H9 (cell line): Measurements from ENCODE around the gene ADRB1. TPM values are rescaled to one million over a fixed set of nuclear protein-coding genes. Genes with fewer than 3 reads are reported as not detected.

Source experiments
- DNase-seq: peaks from one replicate; pipeline ENCODE4 v3.0.0-alpha.2; 2017
- H2AFZ ChIP-seq: one replicate; pipeline ENCODE4 v1.6.1; 2013; ENCODE audit warnings: mild to moderate bottlenecking, low read length, control low read depth, moderate library complexity
- H2AK5ac ChIP-seq: 2 replicates; pipeline ENCODE4 v1.6.1; 2013; ENCODE audit warnings: low read length, control low read depth, mixed read lengths; ENCODE audit not compliant: insufficient read length
- H2BK120ac ChIP-seq: one replicate; pipeline ENCODE4 v1.6.1; 2013; ENCODE audit warnings: low read depth, mild to moderate bottlenecking, low read length, control low read depth, inconsistent platforms; ENCODE audit not compliant: poor library complexity, severe bottlenecking
- H2BK12ac ChIP-seq: 2 replicates; pipeline ENCODE4 v1.6.1; 2013; ENCODE audit warnings: low read length, control low read depth, mixed read lengths, low read depth; ENCODE audit not compliant: insufficient read length
- H2BK15ac ChIP-seq: 2 replicates; pipeline ENCODE4 v1.6.1; 2013; ENCODE audit warnings: low read depth, low read length, control low read depth
- H2BK20ac ChIP-seq: one replicate; pipeline ENCODE4 v1.6.1; 2013; ENCODE audit warnings: low read depth, mild to moderate bottlenecking, low read length, control low read depth, inconsistent platforms; ENCODE audit not compliant: poor library complexity, severe bottlenecking
- H2BK5ac ChIP-seq: 2 replicates; pipeline ENCODE4 v1.6.1; 2013; ENCODE audit warnings: low read length, control low read depth, mixed read lengths; ENCODE audit not compliant: insufficient read length
- H3K14ac ChIP-seq: 2 replicates; pipeline ENCODE4 v1.6.1; 2013; ENCODE audit warnings: low read length, control low read depth; ENCODE audit not compliant: insufficient read depth
- H3K18ac ChIP-seq: 2 replicates; pipeline ENCODE4 v1.6.1; 2013; ENCODE audit warnings: low read depth, mild to moderate bottlenecking, mixed read lengths, low read length, control low read depth; ENCODE audit not compliant: insufficient read length
- H3K23ac ChIP-seq: 2 replicates; pipeline ENCODE4 v1.6.1; 2013; ENCODE audit warnings: low read length, control low read depth, mixed read lengths, low read depth; ENCODE audit not compliant: insufficient read length
- H3K23me2 ChIP-seq: 2 replicates; pipeline ENCODE4 v1.6.1; 2013; ENCODE audit warnings: low read depth, mild to moderate bottlenecking, mixed read lengths, low read length, control low read depth; ENCODE audit not compliant: insufficient read length, poor library complexity, severe bottlenecking
- H3K27ac ChIP-seq: 2 replicates; pipeline ENCODE4 v1.5.1; 2013; ENCODE audit warnings: low read length, control low read depth, mixed read lengths, low read depth; ENCODE audit not compliant: insufficient read length
- H3K27me3 ChIP-seq: 2 replicates; pipeline ENCODE4 v1.6.1; 2013; ENCODE audit warnings: low read length, control low read depth, inconsistent platforms; ENCODE audit not compliant: insufficient read depth
- H3K4ac ChIP-seq: 2 replicates; pipeline ENCODE4 v1.6.1; 2013; ENCODE audit warnings: low read depth, mild to moderate bottlenecking, control low read depth, inconsistent platforms, low read length, moderate library complexity
- H3K4me1 ChIP-seq: 2 replicates; pipeline ENCODE4 v1.6.1; 2013; ENCODE audit warnings: low read length, control low read depth, inconsistent platforms; ENCODE audit not compliant: insufficient read depth
- H3K4me2 ChIP-seq: 2 replicates; pipeline ENCODE4 v1.6.1; 2013; ENCODE audit warnings: low read length, control low read depth, mixed read lengths; ENCODE audit not compliant: insufficient read length, insufficient read depth
- H3K56ac ChIP-seq: 2 replicates; pipeline ENCODE4 v1.6.1; 2013; ENCODE audit warnings: low read depth, mild to moderate bottlenecking, mixed read lengths, low read length, control low read depth; ENCODE audit not compliant: insufficient read length
- H3K79me1 ChIP-seq: 2 replicates; pipeline ENCODE4 v1.6.1; 2013; ENCODE audit warnings: low read depth, mild to moderate bottlenecking, moderate library complexity, low read length, control low read depth, inconsistent platforms; ENCODE audit not compliant: insufficient read depth, poor library complexity, severe bottlenecking
- H3K79me2 ChIP-seq: 2 replicates; pipeline ENCODE4 v1.6.1; 2013; ENCODE audit warnings: low read length, control low read depth, inconsistent platforms; ENCODE audit not compliant: insufficient read depth
- H3K9ac ChIP-seq: 2 replicates; pipeline ENCODE4 v1.6.1; 2013; ENCODE audit warnings: low read length, control low read depth, mixed read lengths; ENCODE audit not compliant: insufficient read length; ENCODE audit errors: extremely low read depth
- H3K9me3 ChIP-seq: one replicate; pipeline ENCODE4 v1.6.1; 2013; ENCODE audit warnings: low read depth, low read length, inconsistent platforms; ENCODE audit not compliant: control insufficient read depth
- H3T11ph ChIP-seq: one replicate; pipeline ENCODE4 v1.6.1; 2013; ENCODE audit warnings: mild to moderate bottlenecking, low read length, control low read depth, inconsistent platforms
- H4K20me1 ChIP-seq: one replicate; pipeline ENCODE4 v1.6.1; 2013; ENCODE audit not compliant: control insufficient read depth, insufficient read length, insufficient read depth
- H4K5ac ChIP-seq: 2 replicates; pipeline ENCODE4 v1.6.1; 2013; ENCODE audit warnings: low read depth, mild to moderate bottlenecking, mixed read lengths, low read length, control low read depth; ENCODE audit not compliant: insufficient read length
- H4K8ac ChIP-seq: replicated peaks from 2 replicates; pipeline ENCODE4 v1.6.1; 2013; ENCODE audit warnings: low read length, control low read depth, mixed read lengths, low read depth; ENCODE audit not compliant: insufficient read length
- H4K91ac ChIP-seq: 2 replicates; pipeline ENCODE4 v1.6.1; 2013; ENCODE audit warnings: low read depth, mild to moderate bottlenecking, moderate library complexity, mixed read lengths, low read length, control low read depth; ENCODE audit not compliant: insufficient read length
- H3K27ac Mint-ChIP-seq, 3 experiments: 2 replicates in 2 of 3; 3 replicates in 1 of 3; pipeline ENCODE4 v1.8.0; 2020 to 2021; ENCODE audit warnings: mixed read lengths in 3 of 3, mild to moderate bottlenecking in 1 of 3, moderate library complexity in 1 of 3
- H3K27me3 Mint-ChIP-seq: 2 replicates; pipeline ENCODE4 v1.8.0; 2021; ENCODE audit warnings: low read depth, mild to moderate bottlenecking, moderate library complexity, mixed read lengths
- H3K36me3 Mint-ChIP-seq, 3 experiments: 2 replicates in 2 of 3; 3 replicates in 1 of 3; pipeline ENCODE4 v1.8.0; 2020 to 2021; ENCODE audit warnings: low read depth in 3 of 3, mixed read lengths in 3 of 3; ENCODE audit not compliant: insufficient read depth in 1 of 3
- H3K4me1 Mint-ChIP-seq, 2 experiments: 2 replicates each; pipeline ENCODE4 v1.8.0; 2020; ENCODE audit warnings: mixed read lengths in 2 of 2
- H3K4me3 Mint-ChIP-seq, 2 experiments: 2 replicates in 1 of 2; 3 replicates in 1 of 2; pipeline ENCODE4 v1.8.0; 2020 to 2021; ENCODE audit warnings: mild to moderate bottlenecking in 2 of 2, mixed read lengths in 2 of 2, moderate library complexity in 1 of 2
- H3K9me3 Mint-ChIP-seq, 2 experiments: 2 replicates in 1 of 2; 3 replicates in 1 of 2; pipeline ENCODE4 v1.8.0; 2020; ENCODE audit warnings: mild to moderate bottlenecking in 2 of 2, mixed read lengths in 2 of 2, moderate library complexity in 1 of 2
- WGBS: extraction: QIAGEN DNeasy Blood & Tissue Kit; methylation state at CpG from one replicate; pipeline ENCODE4 v1.1.7; 2013; ENCODE audit warnings: missing lambda C conversion rate, low lambda C conversion rate, mixed read lengths; ENCODE audit not compliant: insufficient read length; ENCODE audit errors: extremely low coverage; 5-methylcytosine and 5-hydroxymethylcytosine counted together
- total RNA-seq: library from RNA; stranded (reverse); gene quantifications from 2 replicates; pipeline ENCODE4 v1.2.1, GENCODE V29; 2021
- TF ChIP-seq, protein P1 (sequence below): fragments of 200-600 bp; sonication (generic); conservative IDR thresholded peaks from 3 replicates; pipeline ENCODE4 v1.8.0; 2021; ENCODE audit warnings: antibody characterized with exemption, mild to moderate bottlenecking

The ADRB1 gene
- total RNA-seq, 1 experiment from 2014 or later = 0.13 TPM

DNA sequence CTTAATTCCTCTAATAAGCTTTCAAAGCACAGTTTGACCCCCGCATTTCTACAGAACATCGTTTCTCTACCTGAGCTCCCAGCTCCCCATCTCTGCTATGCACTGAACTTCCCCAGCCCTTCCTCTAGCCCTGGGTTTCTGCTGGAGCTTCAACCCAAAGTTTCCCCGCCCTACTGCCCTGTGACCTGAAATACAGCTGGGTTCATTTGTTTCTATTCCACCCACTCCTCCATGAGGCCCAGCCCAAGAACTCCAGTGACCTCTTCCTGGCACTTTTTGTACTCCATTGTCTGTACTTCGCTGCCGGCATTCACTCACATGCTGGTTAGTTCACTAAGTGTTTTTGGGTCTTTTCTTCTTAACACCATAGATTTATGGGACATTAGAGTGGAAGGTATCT lies 35.8 kb downstream of the ADRB1 start:
- no peaks in the 10 kb centered on the region for H4K20me1 ChIP-seq
- H3K4me3 Mint-ChIP-seq = no peak overlapping the region
- no peak overlapping the region for H2BK12ac ChIP-seq
- no peak overlapping the region for H2AFZ ChIP-seq
- no peaks in the 10 kb centered on the region for H3K79me2 ChIP-seq
- H3K27me3 ChIP-seq = no peaks in the 10 kb centered on the region
- no peak overlapping the region for H2BK120ac ChIP-seq
- no peak overlapping the region for H4K91ac ChIP-seq
- H2BK15ac ChIP-seq = no peak overlapping the region
- no peak overlapping the region for H2BK20ac ChIP-seq
- H2AK5ac ChIP-seq = no peak overlapping the region
- H3K18ac ChIP-seq = no peak overlapping the region
- H3K23me2 ChIP-seq = no peaks in the 10 kb centered on the region
- no peak overlapping the region for H3K56ac ChIP-seq
- no peak overlapping the region for H2BK5ac ChIP-seq
- WGBS = no CpG with 5 or more reads among the region's 5 CpGs
- H3K14ac ChIP-seq = no peak overlapping the region
- H4K5ac ChIP-seq = no peak overlapping the region
- H3K27ac ChIP-seq = no peak overlapping the region
- H3K79me1 ChIP-seq = no peaks in the 10 kb centered on the region
- H3K9ac ChIP-seq = no peak overlapping the region
- no peak overlapping the region; a peak in 1 of 7 replicates for H3K27ac Mint-ChIP-seq
- peaks cover 0 to 6% of the 10 kb centered on the region in 2 experiments; a peak in 2 of 4 replicates for H3K4me1 Mint-ChIP-seq
- H3K36me3 Mint-ChIP-seq = peaks cover 0 to 4% (median 0%) of the 10 kb centered on the region in 3 experiments; a peak in 3 of 7 replicates
- H3K4ac ChIP-seq = no peak overlapping the region
- H3K9me3 Mint-ChIP-seq = peaks cover 3% of the 10 kb centered on the region in 2 experiments; a peak in 4 of 5 replicates
- TF ChIP-seq, protein P1, sequence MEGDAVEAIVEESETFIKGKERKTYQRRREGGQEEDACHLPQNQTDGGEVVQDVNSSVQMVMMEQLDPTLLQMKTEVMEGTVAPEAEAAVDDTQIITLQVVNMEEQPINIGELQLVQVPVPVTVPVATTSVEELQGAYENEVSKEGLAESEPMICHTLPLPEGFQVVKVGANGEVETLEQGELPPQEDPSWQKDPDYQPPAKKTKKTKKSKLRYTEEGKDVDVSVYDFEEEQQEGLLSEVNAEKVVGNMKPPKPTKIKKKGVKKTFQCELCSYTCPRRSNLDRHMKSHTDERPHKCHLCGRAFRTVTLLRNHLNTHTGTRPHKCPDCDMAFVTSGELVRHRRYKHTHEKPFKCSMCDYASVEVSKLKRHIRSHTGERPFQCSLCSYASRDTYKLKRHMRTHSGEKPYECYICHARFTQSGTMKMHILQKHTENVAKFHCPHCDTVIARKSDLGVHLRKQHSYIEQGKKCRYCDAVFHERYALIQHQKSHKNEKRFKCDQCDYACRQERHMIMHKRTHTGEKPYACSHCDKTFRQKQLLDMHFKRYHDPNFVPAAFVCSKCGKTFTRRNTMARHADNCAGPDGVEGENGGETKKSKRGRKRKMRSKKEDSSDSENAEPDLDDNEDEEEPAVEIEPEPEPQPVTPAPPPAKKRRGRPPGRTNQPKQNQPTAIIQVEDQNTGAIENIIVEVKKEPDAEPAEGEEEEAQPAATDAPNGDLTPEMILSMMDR = no peak
- no peak overlapping the region for H4K8ac ChIP-seq
- no peaks in the 10 kb centered on the region for H3K4me1 ChIP-seq
- no peak for DNase-seq
- no peaks in the 10 kb centered on the region for H3K9me3 ChIP-seq
- H3T11ph ChIP-seq = no peak overlapping the region
- H3K23ac ChIP-seq = no peak overlapping the region
- no peak overlapping the region for H3K4me2 ChIP-seq
- H3K27me3 Mint-ChIP-seq = peaks cover 9% of the 10 kb centered on the region
